Kidney (tissue), 14 donors: ENCODE data around the gene COL6A1. TPM values are rescaled to one million over a fixed set of nuclear protein-coding genes. Genes with fewer than 3 reads are reported as not detected.

Experiments used
- DNase-seq, 5 donors: peaks; one replicate each; pipeline ENCODE4 v3.0.0-alpha.2; 2013 to 2020
- FAIRE-seq: peaks from 2 replicates; lab custom pipeline; 2012; peaks lifted over from hg19 to GRCh38; lab: Jason Lieb, UNC
- H3K27ac ChIP-seq, 2 donors: one replicate each; pipeline ENCODE4 v1.7.0; 2013; ENCODE audit warnings: low read depth in 2 of 2, low read length in 2 of 2, inconsistent platforms in 1 of 2
- H3K27me3 ChIP-seq: one replicate; pipeline ENCODE4 v1.7.1; 2013; ENCODE audit warnings: low read length, inconsistent platforms; ENCODE audit not compliant: control insufficient read depth, insufficient read depth
- H3K36me3 ChIP-seq, 3 donors: one replicate each; pipeline versions ENCODE4 v1.7.0 to v1.7.1; 2013; ENCODE audit warnings: low read length in 3 of 3, control low read depth in 1 of 3, inconsistent platforms in 1 of 3; ENCODE audit not compliant: insufficient read depth in 3 of 3, control insufficient read depth in 2 of 3
- H3K4me1 ChIP-seq, 3 donors: one replicate each; pipeline versions ENCODE4 v1.7.0 to v1.7.1; 2013; ENCODE audit warnings: low read length in 3 of 3, inconsistent platforms in 1 of 3, low read depth in 1 of 3; ENCODE audit not compliant: control insufficient read depth in 2 of 3, insufficient read depth in 2 of 3
- H3K4me3 ChIP-seq, 3 donors: one replicate each; pipeline versions ENCODE4 v1.7.0 to v1.8.1; 2013; ENCODE audit warnings: low read length in 3 of 3, control low read depth in 1 of 3, inconsistent platforms in 1 of 3
- H3K9ac ChIP-seq, 3 donors: one replicate each; pipeline versions ENCODE4 v1.7.0 to v1.7.1; 2013; ENCODE audit warnings: low read length in 3 of 3, control low read depth in 1 of 3, inconsistent platforms in 1 of 3
- H3K9me3 ChIP-seq, 3 donors: one replicate each; pipeline versions ENCODE4 v1.7.0 to v1.7.1; 2013; ENCODE audit warnings: low read length in 3 of 3, control low read depth in 1 of 3, inconsistent platforms in 1 of 3; ENCODE audit not compliant: control insufficient read depth in 2 of 3, insufficient read depth in 1 of 3
- intact Hi-C: fragments of 100-400 bp; cut with DNase I; formaldehyde crosslinking; loops from one replicate; pipeline ENCODE4 v1.11.1; 2022
- polyA plus RNA-seq: library from polyadenylated mRNA; stranded (reverse); fragments of 350-450 nt; fragmentation: Illumina TruSeq; extraction: RNeasy Lipid Tissue Mini Kit (QIAGEN cat#74804); gene quantifications from one replicate; pipeline ENCODE4 v1.2.3, GENCODE V29; 2014; ENCODE audit warnings: low read depth, low replicate concordance; ENCODE audit not compliant: insufficient read depth
- total RNA-seq: library from RNA; stranded (reverse); fragmentation: NEBNext Ultra II Directional; extraction: Animal tissue kit (Norgen Biotek cat#: 25700); gene quantifications from one replicate; pipeline ENCODE4 v1.2.1, GENCODE V29; 2021
- TF ChIP-seq, protein P1 (sequence below): IDR thresholded peaks from 3 replicates; pipeline ENCODE4 v1.5.1; 2012; ENCODE audit warnings: mild to moderate bottlenecking, moderate library complexity, borderline replicate concordance; ENCODE audit not compliant: insufficient read depth; ENCODE audit errors: extremely low read depth
- donor health status: control.
- donor health status: control.
- donor health status: control.
- donor health status: control.
- donor health status: control.
- donor health status: DM: yes; HTN: yes; CAD: no.
- donor health status: Normal renal cell carcinoma (clear cell type).

Gene COL6A1
- total and polyA plus RNA-seq, 2 donors from 2014 or later: 112 to 127 TPM

DNA sequence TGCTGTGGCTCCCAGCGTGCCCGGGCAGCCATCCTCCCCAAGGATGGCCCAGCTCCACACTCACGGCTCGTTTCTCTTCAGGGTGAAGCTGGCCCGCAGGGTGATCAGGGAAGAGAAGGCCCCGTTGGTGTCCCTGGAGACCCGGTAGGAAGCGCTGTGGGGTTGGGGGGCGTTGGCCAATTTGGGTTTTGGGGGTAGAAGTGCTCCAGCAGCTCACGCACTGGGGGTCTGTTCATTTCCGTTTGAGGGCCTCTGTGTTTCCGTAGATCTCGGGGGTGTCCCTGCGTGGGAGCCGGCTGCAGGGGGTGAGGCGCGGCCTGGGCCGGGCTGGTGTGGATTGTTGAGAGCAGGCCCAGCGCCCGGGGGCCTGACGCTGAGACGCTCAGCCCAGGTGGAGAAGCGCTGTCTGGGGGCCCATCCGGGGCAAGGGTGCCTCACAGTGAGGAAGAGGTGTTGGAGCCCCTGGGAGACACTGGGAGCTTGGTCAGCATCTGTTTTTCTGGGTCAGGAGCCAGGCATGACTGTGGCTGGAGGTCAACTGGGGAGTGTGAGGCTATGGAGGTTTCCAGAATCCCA lies 12.6 kb downstream of the COL6A1 start:
- no peaks in the 10 kb centered on the region for H3K9me3 ChIP-seq
- intact Hi-C loops: no loop called here
- H3K27me3 ChIP-seq: no peaks in the 10 kb centered on the region
- H3K27ac ChIP-seq: no peak overlapping the region
- H3K4me1 ChIP-seq: no peaks in the 10 kb centered on the region
- TF ChIP-seq, protein P1, sequence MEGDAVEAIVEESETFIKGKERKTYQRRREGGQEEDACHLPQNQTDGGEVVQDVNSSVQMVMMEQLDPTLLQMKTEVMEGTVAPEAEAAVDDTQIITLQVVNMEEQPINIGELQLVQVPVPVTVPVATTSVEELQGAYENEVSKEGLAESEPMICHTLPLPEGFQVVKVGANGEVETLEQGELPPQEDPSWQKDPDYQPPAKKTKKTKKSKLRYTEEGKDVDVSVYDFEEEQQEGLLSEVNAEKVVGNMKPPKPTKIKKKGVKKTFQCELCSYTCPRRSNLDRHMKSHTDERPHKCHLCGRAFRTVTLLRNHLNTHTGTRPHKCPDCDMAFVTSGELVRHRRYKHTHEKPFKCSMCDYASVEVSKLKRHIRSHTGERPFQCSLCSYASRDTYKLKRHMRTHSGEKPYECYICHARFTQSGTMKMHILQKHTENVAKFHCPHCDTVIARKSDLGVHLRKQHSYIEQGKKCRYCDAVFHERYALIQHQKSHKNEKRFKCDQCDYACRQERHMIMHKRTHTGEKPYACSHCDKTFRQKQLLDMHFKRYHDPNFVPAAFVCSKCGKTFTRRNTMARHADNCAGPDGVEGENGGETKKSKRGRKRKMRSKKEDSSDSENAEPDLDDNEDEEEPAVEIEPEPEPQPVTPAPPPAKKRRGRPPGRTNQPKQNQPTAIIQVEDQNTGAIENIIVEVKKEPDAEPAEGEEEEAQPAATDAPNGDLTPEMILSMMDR: no peak
- no peak overlapping the region for H3K4me3 ChIP-seq
- H3K36me3 ChIP-seq: peaks cover 0 to 3% (median 0%) of the 10 kb centered on the region in 3 donors
- DNase-seq: peak in 2 of 5 donors; percentile 30 to 52
- FAIRE-seq: no peak
- no peak overlapping the region for H3K9ac ChIP-seq

DNA sequence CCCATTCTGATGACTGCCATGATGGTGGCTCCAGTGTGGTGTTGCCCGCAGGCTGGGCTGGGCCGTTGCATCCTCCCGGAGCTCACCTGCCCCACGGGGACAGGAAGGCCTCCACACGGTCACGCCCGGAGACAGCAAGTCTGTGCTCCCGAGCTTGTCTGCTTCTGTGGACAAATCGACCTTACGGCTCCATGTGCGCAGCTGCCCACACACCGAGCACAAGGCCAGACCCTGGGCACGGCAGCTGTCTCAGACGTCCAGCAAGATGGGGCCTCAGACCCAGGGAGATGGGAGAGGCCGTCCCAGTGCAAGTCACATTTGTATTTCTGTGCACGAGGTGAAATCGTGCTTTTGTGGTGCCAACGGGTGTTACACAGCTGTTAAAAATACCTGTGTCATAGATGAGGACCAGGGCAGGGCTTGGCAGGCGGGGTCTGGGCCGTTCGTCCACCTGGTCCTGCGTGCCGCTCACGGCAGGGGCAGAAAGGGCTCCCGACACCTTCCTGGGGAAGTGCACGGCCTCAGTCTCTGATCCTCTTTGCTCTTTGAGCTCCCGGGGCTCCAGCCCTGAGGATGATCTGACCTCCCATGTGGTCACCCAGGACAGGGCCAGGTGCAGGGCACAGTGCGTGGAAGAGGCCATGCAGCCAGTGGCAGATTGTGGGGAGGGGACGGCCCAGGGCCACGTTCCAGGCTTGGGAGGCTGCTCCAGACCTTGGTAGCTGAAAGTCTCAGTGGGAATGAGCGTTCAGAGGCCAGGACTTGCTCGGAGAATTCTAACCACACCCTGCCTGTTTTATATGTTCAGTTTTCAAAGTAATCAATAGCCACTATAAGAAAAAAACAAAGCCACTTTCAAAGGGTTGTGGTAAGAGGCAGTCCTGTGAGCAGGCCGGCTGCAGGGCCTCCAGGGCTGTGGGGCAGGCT lies 13.5 kb downstream of the COL6A1 start:
- intact Hi-C loops: no loop called here
- no peak overlapping the region for H3K27ac ChIP-seq
- H3K4me3 ChIP-seq: no peak overlapping the region
- no peak overlapping the region for H3K9ac ChIP-seq
- TF ChIP-seq, protein P1: no peak
- no peaks in the 10 kb centered on the region for H3K4me1 ChIP-seq
- FAIRE-seq: no peak
- H3K9me3 ChIP-seq: no peaks in the 10 kb centered on the region
- DNase-seq: peak in 2 of 5 donors; percentile 26 to 59
- no peaks in the 10 kb centered on the region for H3K27me3 ChIP-seq
- H3K36me3 ChIP-seq: peaks cover 0 to 3% (median 0%) of the 10 kb centered on the region in 3 donors

DNA sequence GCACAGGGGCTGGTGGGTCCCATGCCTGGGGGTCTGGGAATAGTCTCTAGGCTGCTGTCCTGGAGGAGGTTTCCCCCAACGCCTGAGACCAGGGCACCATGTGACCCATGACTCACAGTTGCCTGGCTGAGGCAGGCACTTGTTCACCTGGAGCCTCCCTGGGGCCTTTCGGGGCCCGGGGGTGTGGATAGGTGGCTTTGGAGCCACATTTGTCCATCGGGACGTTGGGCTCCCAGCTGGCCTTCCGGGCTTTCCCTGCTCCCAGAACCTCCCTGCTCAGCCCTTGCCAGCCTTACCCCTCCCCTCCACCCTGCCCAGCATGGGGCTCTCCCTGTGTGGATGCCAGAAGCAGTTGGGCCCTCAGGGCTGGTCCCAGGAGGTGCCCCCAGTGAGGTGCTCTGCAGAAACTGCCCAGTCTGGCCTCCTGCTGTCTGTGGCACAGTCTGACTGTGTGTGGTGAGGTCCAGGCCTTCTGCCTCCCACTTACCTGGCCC lies 14.2 kb downstream of the COL6A1 start:
- intact Hi-C loops: no loop called here
- no peaks in the 10 kb centered on the region for H3K9me3 ChIP-seq
- no peak overlapping the region for H3K9ac ChIP-seq
- H3K4me3 ChIP-seq: no peak overlapping the region
- no peak overlapping the region for H3K27ac ChIP-seq
- DNase-seq (peak in 2 of 5 donors; percentile 20 to 54), FAIRE-seq (no peak)
- H3K4me1 ChIP-seq: no peaks in the 10 kb centered on the region
- TF ChIP-seq, protein P1: no peak
- peaks cover 0 to 3% (median 0%) of the 10 kb centered on the region in 3 donors for H3K36me3 ChIP-seq
- H3K27me3 ChIP-seq: no peaks in the 10 kb centered on the region
